ENCODE data around the gene RPS14.

- TF ChIP-seq POLR2AphosphoS5 (IDR thresholded peaks at IDR 0.05; ENCODE audit: low read depth, low read length) (no peak), REST (IDR thresholded peaks at IDR 0.05; ENCODE audit: low read depth, low read length) (no peak), CTCF (IDR thresholded peaks at IDR 0.05) (no peak), YY1 (IDR thresholded peaks at IDR 0.05; ENCODE audit: low read depth) (no peak), FOSL2 (IDR thresholded peaks at IDR 0.05; ENCODE audit: borderline replicate concordance, low read depth) (no peak), FOXM1 (IDR thresholded peaks at IDR 0.05; ENCODE audit: low read depth) (no peak), PBX3 (IDR thresholded peaks at IDR 0.05) (no peak), TAF1 (IDR thresholded peaks at IDR 0.05; ENCODE audit: borderline replicate concordance, low read depth, low read length) (no peak)
- TF ChIP-seq, protein P1, sequence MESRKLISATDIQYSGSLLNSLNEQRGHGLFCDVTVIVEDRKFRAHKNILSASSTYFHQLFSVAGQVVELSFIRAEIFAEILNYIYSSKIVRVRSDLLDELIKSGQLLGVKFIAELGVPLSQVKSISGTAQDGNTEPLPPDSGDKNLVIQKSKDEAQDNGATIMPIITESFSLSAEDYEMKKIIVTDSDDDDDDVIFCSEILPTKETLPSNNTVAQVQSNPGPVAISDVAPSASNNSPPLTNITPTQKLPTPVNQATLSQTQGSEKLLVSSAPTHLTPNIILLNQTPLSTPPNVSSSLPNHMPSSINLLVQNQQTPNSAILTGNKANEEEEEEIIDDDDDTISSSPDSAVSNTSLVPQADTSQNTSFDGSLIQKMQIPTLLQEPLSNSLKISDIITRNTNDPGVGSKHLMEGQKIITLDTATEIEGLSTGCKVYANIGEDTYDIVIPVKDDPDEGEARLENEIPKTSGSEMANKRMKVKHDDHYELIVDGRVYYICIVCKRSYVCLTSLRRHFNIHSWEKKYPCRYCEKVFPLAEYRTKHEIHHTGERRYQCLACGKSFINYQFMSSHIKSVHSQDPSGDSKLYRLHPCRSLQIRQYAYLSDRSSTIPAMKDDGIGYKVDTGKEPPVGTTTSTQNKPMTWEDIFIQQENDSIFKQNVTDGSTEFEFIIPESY (IDR thresholded peaks at IDR 0.05; ENCODE audit: borderline replicate concordance, low read depth): no peak
Measured at GRCh38 chr5:150498971-150499370, 49.4 kb upstream of the RPS14 start.

Measured in SK-N-SH (cell line).